22Rv1 (cell line): ENCODE results near the gene LSP1.

Experiments used
- H3K27ac ChIP-seq: fragments of 450-650 bp; 2 replicates; pipeline ENCODE4 v1.5.1; 2017
- CTCF ChIP-seq: fragments of 450-650 bp; IDR thresholded peaks from 2 replicates; pipeline ENCODE4 v1.5.1; 2017; ENCODE audit warnings: mild to moderate bottlenecking
- ZFX ChIP-seq: fragments of 450-650 bp; IDR thresholded peaks from 2 replicates; pipeline ENCODE4 v1.6.1; 2017; ENCODE audit warnings: antibody characterized with exemption, borderline replicate concordance

Gene LSP1

GRCh38 chr11:1876361-1877063 is 23.6 kb downstream of the LSP1 start:
- TF ChIP-seq ZFX = no peak
- TF ChIP-seq CTCF = peak; percentile 87
- H3K27ac ChIP-seq = no peak overlapping the region

GRCh38 chr11:1877211-1878136 is 24.6 kb downstream of the LSP1 start:
- no peak for TF ChIP-seq ZFX
- TF ChIP-seq CTCF = no peak
- no peak overlapping the region for H3K27ac ChIP-seq

- TF ChIP-seq ZFX (no peak), CTCF (no peak)
- H3K27ac ChIP-seq = no peak overlapping the region
Measured at GRCh38 chr11:1878137-1879031, 25.5 kb downstream of the LSP1 start.

- H3K27ac ChIP-seq = no peak overlapping the region
- TF ChIP-seq CTCF (no peak), ZFX (no peak)
Measured at GRCh38 chr11:1879342-1879940, 26.6 kb downstream of the LSP1 start.

- no peak for TF ChIP-seq ZFX
- TF ChIP-seq CTCF = no peak
- no peak overlapping the region for H3K27ac ChIP-seq
Measured at GRCh38 chr11:1879941-1880720, 27.2 kb downstream of the LSP1 start.
